Measurements from ENCODE around the gene SDHAF2.

DNA sequence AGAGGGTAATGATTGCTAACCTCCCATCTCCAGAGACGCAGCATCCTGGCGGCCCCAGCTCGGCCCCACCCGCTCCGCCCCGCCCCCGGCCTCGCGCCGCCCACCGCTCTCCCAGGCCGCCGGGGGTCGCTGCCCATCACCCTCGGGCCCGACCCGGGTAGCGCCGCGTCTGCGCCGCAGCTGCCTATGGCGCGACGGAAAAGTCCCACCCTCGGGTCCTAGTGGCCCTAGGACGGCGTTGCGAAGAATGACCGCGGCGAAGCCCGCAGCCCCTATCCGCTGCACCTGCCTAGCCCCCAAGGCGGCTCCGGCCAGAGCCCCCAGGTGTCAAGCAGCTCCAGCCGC lies 606 bp upstream of the SDHAF2 start:
- TF ChIP-seq, protein P1, sequence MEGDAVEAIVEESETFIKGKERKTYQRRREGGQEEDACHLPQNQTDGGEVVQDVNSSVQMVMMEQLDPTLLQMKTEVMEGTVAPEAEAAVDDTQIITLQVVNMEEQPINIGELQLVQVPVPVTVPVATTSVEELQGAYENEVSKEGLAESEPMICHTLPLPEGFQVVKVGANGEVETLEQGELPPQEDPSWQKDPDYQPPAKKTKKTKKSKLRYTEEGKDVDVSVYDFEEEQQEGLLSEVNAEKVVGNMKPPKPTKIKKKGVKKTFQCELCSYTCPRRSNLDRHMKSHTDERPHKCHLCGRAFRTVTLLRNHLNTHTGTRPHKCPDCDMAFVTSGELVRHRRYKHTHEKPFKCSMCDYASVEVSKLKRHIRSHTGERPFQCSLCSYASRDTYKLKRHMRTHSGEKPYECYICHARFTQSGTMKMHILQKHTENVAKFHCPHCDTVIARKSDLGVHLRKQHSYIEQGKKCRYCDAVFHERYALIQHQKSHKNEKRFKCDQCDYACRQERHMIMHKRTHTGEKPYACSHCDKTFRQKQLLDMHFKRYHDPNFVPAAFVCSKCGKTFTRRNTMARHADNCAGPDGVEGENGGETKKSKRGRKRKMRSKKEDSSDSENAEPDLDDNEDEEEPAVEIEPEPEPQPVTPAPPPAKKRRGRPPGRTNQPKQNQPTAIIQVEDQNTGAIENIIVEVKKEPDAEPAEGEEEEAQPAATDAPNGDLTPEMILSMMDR (tag by site-specific recombination; IDR thresholded peaks at IDR 0.05) = no peak
- TF ChIP-seq ZNF561 (tag by site-specific recombination; IDR thresholded peaks at IDR 0.05; ENCODE audit: borderline replicate concordance) = no peak
- no peak for TF ChIP-seq ZNF639 (tag by site-specific recombination; IDR thresholded peaks at IDR 0.05)
- no peak for TF ChIP-seq SCRT2 (tag by site-specific recombination; IDR thresholded peaks at IDR 0.05)
- no peak for TF ChIP-seq ZFP37 (tag by site-specific recombination; IDR thresholded peaks at IDR 0.05)
- no peak for TF ChIP-seq ZNF157 (tag by site-specific recombination; IDR thresholded peaks at IDR 0.05)
- TF ChIP-seq PBX3 (CRISPR knock-in tag; IDR thresholded peaks at IDR 0.05) = 0 out of 2 replicates have a peak, but pooled peaks have one; percentile 23
- TF ChIP-seq, protein P2, sequence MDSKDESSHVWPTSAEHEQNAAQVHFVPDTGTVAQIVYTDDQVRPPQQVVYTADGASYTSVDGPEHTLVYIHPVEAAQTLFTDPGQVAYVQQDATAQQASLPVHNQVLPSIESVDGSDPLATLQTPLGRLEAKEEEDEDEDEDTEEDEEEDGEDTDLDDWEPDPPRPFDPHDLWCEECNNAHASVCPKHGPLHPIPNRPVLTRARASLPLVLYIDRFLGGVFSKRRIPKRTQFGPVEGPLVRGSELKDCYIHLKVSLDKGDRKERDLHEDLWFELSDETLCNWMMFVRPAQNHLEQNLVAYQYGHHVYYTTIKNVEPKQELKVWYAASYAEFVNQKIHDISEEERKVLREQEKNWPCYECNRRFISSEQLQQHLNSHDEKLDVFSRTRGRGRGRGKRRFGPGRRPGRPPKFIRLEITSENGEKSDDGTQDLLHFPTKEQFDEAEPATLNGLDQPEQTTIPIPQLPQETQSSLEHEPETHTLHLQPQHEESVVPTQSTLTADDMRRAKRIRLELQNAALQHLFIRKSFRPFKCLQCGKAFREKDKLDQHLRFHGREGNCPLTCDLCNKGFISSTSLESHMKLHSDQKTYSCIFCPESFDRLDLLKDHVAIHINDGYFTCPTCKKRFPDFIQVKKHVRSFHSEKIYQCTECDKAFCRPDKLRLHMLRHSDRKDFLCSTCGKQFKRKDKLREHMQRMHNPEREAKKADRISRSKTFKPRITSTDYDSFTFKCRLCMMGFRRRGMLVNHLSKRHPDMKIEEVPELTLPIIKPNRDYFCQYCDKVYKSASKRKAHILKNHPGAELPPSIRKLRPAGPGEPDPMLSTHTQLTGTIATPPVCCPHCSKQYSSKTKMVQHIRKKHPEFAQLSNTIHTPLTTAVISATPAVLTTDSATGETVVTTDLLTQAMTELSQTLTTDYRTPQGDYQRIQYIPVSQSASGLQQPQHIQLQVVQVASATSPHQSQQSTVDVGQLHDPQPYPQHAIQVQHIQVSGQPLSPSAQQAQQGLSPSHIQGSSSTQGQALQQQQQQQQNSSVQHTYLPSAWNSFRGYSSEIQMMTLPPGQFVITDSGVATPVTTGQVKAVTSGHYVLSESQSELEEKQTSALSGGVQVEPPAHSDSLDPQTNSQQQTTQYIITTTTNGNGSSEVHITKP (tag by site-specific recombination; IDR thresholded peaks at IDR 0.05) = no peak
- TF ChIP-seq ZNF214 (tag by site-specific recombination; IDR thresholded peaks at IDR 0.05; ENCODE audit: borderline replicate concordance) = no peak

Measured in HEK293 (cell line).